Nephron (organoid): ENCODE measurements around the gene ZFYVE27.

Experiments used
- H3K27ac Mint-ChIP-seq, 3 experiments: 2 replicates each; pipeline ENCODE4 v1.8.0; 2020; ENCODE audit warnings: mixed read lengths in 3 of 3, mild to moderate bottlenecking in 2 of 3, moderate library complexity in 1 of 3
- H3K27me3 Mint-ChIP-seq: 2 replicates; pipeline ENCODE4 v1.8.0; 2021; ENCODE audit warnings: low read depth, mild to moderate bottlenecking, moderate library complexity, mixed read lengths
- H3K36me3 Mint-ChIP-seq: 2 replicates; pipeline ENCODE4 v1.8.0; 2020; ENCODE audit warnings: low read depth, mixed read lengths
- H3K4me1 Mint-ChIP-seq: 2 replicates; pipeline ENCODE4 v1.8.0; 2020; ENCODE audit warnings: mixed read lengths
- H3K4me3 Mint-ChIP-seq, 3 experiments: 2 replicates each; pipeline ENCODE4 v1.8.0; 2020; ENCODE audit warnings: mild to moderate bottlenecking in 3 of 3, mixed read lengths in 3 of 3, moderate library complexity in 2 of 3
- H3K9me3 Mint-ChIP-seq: 2 replicates; pipeline ENCODE4 v1.8.0; 2020; ENCODE audit warnings: mixed read lengths
- TF ChIP-seq, protein P1 (sequence below), 3 experiments: fragments of 200-600 bp; sonication (generic); IDR thresholded peaks; one replicate each; pipeline ENCODE4 v1.5.0; 2021; ENCODE audit warnings: antibody characterized with exemption in 3 of 3; ENCODE audit not compliant: unreplicated experiment in 3 of 3

The ZFYVE27 gene

DNA sequence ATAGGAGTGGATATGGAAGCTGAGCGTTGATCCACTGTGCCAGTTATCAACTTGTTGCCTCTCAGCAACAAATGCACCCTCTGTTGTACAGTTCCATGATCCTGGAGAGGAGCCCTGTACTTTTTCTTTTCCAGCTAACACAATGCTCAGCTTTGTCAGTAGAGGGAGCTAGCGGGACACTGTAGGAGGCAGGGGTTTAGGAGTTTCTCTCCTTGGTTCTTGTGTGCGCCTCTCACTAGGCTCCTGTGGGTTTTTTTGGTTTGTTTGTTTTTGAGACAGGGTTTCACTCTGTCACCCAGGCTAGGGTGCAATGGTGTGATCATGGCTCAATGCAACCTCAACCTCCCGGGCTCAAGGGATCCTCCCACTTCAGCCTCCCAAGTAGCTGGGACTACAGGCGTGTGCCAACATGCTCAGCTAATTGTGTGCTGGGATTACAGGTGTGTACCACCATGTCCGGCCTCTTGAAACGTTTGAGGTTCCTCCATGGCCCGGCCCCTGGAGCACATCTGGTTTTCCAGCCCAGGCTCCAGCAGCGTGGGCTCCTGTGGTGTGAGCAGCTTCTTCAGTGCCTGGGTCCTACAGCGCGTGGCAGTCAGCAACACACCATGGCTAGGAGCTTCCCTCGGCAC lies 35.4 kb upstream of the ZFYVE27 start:
- Mint-ChIP-seq H3K4me1 (no peaks in the 10 kb centered on the region), H3K27ac (no peak overlapping the region), H3K36me3 (no peaks in the 10 kb centered on the region), H3K27me3 (peaks cover 12% of the 10 kb centered on the region), H3K9me3 (no peaks in the 10 kb centered on the region), H3K4me3 (no peak overlapping the region)
- TF ChIP-seq, protein P1, sequence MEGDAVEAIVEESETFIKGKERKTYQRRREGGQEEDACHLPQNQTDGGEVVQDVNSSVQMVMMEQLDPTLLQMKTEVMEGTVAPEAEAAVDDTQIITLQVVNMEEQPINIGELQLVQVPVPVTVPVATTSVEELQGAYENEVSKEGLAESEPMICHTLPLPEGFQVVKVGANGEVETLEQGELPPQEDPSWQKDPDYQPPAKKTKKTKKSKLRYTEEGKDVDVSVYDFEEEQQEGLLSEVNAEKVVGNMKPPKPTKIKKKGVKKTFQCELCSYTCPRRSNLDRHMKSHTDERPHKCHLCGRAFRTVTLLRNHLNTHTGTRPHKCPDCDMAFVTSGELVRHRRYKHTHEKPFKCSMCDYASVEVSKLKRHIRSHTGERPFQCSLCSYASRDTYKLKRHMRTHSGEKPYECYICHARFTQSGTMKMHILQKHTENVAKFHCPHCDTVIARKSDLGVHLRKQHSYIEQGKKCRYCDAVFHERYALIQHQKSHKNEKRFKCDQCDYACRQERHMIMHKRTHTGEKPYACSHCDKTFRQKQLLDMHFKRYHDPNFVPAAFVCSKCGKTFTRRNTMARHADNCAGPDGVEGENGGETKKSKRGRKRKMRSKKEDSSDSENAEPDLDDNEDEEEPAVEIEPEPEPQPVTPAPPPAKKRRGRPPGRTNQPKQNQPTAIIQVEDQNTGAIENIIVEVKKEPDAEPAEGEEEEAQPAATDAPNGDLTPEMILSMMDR (IDR thresholded peaks at IDR 0.05; ENCODE audit: unreplicated experiment in 3 of 3), result peak; percentile 76 to 86 (median 83)

DNA sequence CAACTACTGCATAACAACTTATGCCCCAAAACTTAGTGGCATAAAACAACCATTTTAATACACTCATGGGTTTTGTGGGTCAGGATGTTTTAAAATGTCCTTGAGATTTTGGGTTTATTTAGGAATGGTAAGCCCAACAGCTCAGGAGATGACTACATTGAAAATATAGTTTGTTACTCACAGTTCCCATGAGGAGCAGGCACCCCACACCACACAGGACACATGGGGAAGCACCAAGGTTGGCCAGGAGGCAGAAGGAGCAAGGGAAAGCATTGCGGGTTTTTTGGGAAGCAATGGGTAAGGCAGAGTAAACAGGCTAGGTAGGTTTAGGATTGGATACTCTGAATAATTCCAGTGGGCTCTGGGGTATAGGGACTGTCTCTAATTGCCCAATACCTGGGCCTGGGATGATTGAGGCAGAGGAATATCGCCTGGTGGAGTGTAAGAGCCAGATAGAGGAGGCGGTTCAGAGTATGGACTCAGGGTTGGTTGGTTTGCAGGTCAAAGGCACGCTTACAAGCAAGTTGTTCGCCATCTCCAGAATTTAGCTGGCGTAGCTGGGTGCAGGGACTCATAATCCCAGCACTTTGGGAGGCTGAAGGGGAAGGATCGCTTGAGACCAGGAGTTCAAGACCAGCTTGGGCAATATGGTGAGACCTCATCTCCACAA lies 33.4 kb upstream of the ZFYVE27 start:
- Mint-ChIP-seq H3K4me3 (no peak overlapping the region), H3K9me3 (no peaks in the 10 kb centered on the region), H3K27ac (no peak overlapping the region), H3K27me3 (peaks cover 12% of the 10 kb centered on the region), H3K4me1 (peaks cover 6% of the 10 kb centered on the region), H3K36me3 (no peaks in the 10 kb centered on the region)
- TF ChIP-seq, protein P1 (IDR thresholded peaks at IDR 0.05; ENCODE audit: unreplicated experiment in 3 of 3), result no peak

DNA sequence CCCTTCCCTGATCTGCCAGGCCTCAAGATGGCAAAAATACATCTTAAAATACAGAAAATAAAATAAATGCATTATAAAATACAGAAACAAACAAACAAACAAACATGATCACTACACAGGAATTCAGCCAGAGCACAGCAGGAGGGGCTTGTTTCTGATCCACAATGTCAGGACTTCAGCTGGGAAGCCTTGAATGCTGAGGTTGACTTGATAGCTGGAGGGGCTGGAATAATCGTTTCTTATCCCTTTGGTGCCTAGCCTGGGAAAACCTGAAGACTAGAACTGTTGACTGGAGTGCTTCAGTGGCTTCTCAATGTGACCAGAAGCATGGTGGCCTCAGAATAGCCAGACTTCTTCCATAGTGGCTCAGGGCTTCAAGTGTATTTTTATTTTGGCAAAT lies 32.6 kb upstream of the ZFYVE27 start:
- Mint-ChIP-seq H3K9me3 (no peaks in the 10 kb centered on the region), H3K27ac (no peak overlapping the region), H3K4me3 (no peak overlapping the region), H3K36me3 (no peaks in the 10 kb centered on the region), H3K27me3 (peaks cover 12% of the 10 kb centered on the region), H3K4me1 (peaks cover 9% of the 10 kb centered on the region)
- TF ChIP-seq, protein P1 (IDR thresholded peaks at IDR 0.05; ENCODE audit: unreplicated experiment in 3 of 3), result no peak

DNA sequence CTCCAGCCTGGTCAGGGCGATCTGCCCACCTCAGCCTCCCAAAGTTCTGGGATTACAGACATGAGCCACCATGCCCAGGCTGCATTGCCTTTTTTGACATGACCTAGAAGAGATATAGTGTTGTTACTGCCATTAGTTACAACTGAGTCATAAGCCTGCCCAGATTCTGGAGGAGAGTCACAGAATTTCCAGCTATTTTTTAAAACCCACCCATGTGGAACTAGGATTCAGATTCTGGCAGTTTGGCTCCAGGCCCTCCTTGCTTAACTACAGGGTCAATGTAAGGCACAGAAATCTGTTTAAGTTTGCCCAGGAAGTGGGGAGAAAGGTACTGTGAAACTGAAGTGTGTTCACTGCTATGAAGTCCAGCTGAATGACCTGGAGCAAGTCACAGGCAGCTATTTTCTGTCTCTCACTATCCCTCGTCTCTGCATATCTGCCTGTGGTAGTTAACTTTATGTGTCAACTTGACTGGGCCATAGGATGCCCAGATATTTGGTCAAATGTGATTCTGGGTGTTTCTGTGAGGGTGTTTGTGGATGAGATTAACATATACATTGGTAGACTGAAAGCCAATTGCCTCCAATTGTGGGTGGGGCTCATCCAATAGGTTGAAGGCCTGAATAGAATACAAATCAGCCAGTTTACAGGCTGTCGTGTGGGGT lies 31.8 kb upstream of the ZFYVE27 start:
- peaks cover 7% of the 10 kb centered on the region for H3K27me3 Mint-ChIP-seq
- TF ChIP-seq, protein P1 (IDR thresholded peaks at IDR 0.05; ENCODE audit: unreplicated experiment in 3 of 3), result no peak
- H3K36me3 Mint-ChIP-seq, result no peaks in the 10 kb centered on the region
- H3K4me1 Mint-ChIP-seq, result peaks cover 16% of the 10 kb centered on the region
- H3K27ac Mint-ChIP-seq, result no peak overlapping the region
- no peak overlapping the region for H3K4me3 Mint-ChIP-seq
- H3K9me3 Mint-ChIP-seq, result no peaks in the 10 kb centered on the region

DNA sequence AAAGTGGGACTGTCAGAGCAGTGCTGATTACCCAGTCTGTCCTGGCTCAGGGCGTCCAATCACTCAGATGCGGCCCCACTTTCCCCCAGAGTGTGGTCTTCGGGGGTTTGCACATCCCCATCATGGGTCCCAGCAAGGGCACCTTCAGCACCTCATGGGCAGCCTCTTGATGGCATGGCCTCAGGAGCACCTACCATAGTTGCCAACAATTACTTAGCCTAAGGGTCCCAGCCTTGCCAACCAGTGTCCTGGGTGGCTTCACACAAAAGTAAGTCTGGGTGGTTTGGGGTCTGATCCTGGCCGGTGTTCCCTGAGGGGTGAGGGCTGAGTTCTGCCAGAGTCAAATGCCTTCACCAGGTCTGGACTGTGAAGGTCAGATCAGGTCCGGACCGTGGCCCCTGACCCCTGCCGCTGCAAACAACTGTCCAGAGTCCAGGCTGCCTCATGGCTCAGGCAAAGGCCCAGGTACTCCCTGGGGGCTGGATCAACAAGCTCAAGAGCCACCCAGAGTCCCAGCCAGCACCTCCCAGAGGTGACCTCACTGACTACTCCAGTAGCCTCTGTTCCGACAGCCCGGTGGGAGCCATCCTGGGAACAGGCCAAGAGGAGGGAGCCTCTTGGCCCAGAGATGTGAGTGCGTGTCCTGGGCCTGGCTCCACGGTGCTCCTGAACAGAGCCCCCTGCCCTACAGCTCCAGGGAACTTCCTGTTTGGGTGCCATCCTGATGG lies 29.6 kb upstream of the ZFYVE27 start:
- TF ChIP-seq, protein P1 (IDR thresholded peaks at IDR 0.05; ENCODE audit: unreplicated experiment in 3 of 3), result no peak

More for the DNA sequence above, 29.6 kb upstream of the ZFYVE27 start:
- no peak overlapping the region for H3K4me3 Mint-ChIP-seq
- H3K27ac Mint-ChIP-seq, result no peak overlapping the region
- no peaks in the 10 kb centered on the region for H3K36me3 Mint-ChIP-seq
- peaks cover 10% of the 10 kb centered on the region for H3K27me3 Mint-ChIP-seq
- H3K4me1 Mint-ChIP-seq, result peaks cover 16% of the 10 kb centered on the region
- no peaks in the 10 kb centered on the region for H3K9me3 Mint-ChIP-seq
